Activated T-cell treated with anti-CD3 and anti-CD28 coated beads, Interleukin-2, amount 50 U/mL, for 72 hours (primary cell): ENCODE data around the gene SHC1. TPM values are rescaled to one million over a fixed set of nuclear protein-coding genes. Genes with fewer than 3 reads are reported as not detected.
"Not testable (repeated sequence)": the region's sequence is repeated elsewhere in the genome, so short reads cannot be mapped to it uniquely, and the experiment has no call there.

Source experiments
- ATAC-seq, 2 donors: fragments of 150-1000 bp; cut with Tn5 transposase; replicated peaks in 1 of 2; 2 replicates each; pipeline ENCODE4 v1.10.0; 2021; ENCODE audit warnings: moderate library complexity in 2 of 2, mild to moderate bottlenecking in 1 of 2
- DNase-seq, 2 donors: peaks; one replicate each; pipeline ENCODE4 v3.0.0; 2021 to 2022; ENCODE audit warnings: mixed read lengths in 1 of 2
- H3K27ac Mint-ChIP-seq: one replicate; pipeline ENCODE4 v1.8.0; 2022; ENCODE audit warnings: mild to moderate bottlenecking, moderate library complexity, mixed read lengths
- H3K27me3 Mint-ChIP-seq: one replicate; pipeline ENCODE4 v1.8.0; 2022; ENCODE audit warnings: low read depth, mixed read lengths
- H3K36me3 Mint-ChIP-seq, 2 donors: one replicate each; pipeline ENCODE4 v1.8.0; 2022; ENCODE audit warnings: mixed read lengths in 2 of 2, mild to moderate bottlenecking in 1 of 2; ENCODE audit not compliant: insufficient read depth in 2 of 2
- H3K4me1 Mint-ChIP-seq: one replicate; pipeline ENCODE4 v1.8.0; 2022; ENCODE audit warnings: low read depth, mixed read lengths
- H3K4me3 Mint-ChIP-seq, 2 donors: one replicate each; pipeline ENCODE4 v1.8.0; 2022; ENCODE audit warnings: mild to moderate bottlenecking in 2 of 2, mixed read lengths in 2 of 2, moderate library complexity in 2 of 2
- H3K9me3 Mint-ChIP-seq, 2 donors: one replicate each; pipeline ENCODE4 v1.8.0; 2022; ENCODE audit warnings: mixed read lengths in 2 of 2
- total RNA-seq, 2 donors: library from RNA; stranded (reverse); gene quantifications; one replicate each; pipeline ENCODE4 v1.2.3, GENCODE V29; 2022

Gene SHC1
- total RNA-seq, 2 donors from 2014 or later, result 55.8 to 58.6 TPM

DNA sequence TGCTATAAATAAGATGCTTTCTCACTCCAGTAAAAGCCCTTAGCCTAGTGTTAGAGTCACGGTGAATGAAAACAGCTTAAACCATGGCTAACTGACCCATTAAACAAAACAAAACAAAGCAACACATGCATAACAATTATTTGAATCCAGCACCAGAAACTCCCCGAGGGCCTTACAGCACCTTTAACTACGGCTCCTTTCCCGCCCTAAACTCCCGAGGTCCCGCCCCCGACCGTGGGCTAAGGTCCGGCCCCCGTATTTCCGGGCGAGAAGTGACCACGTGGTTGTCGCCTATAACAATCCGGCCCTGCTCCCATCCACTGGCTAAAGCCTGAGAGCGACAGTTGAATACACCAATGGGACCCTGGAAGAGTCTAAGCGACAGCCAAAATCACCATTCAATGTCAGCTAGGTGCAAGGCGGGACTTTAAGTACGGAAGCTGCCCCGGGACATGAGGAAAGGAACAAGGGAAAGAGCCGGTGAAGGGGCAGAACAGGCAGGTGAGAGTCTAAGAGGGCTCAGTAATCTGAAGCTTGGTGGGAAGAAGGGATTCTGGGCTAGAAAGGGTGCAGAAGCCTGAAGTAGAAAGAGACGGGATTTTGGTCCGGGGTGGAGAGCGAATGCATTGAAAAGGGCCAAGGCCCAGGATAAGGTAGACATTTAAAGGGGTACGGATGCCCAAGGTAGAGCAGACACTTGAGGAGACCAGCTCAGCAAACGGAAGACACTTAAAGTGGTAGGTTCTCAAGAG lies 12.5 kb upstream of the SHC1 start, which contains the start of gene FLAD1:
Gene FLAD1 (plus strand): TSS at position 448 of the 752 bp plus-strand sequence. CDS start 351 bp downstream, outside the sequence.
- Mint-ChIP-seq H3K4me3 (no peak within 1 kb of the TSS), H3K27me3 (no peaks in the 10 kb centered on the region), H3K27ac (peak within 1 kb of the TSS; percentile 88), H3K9me3 (no peaks in the 10 kb centered on the region), H3K4me1 (peaks cover 14% of the 10 kb centered on the region), H3K36me3 (peaks cover 4 to 9% of the 10 kb centered on the region in 2 donors)
- peak; percentile 96 to 98 for DNase-seq
- peak; percentile 99 to 100 for ATAC-seq

DNA sequence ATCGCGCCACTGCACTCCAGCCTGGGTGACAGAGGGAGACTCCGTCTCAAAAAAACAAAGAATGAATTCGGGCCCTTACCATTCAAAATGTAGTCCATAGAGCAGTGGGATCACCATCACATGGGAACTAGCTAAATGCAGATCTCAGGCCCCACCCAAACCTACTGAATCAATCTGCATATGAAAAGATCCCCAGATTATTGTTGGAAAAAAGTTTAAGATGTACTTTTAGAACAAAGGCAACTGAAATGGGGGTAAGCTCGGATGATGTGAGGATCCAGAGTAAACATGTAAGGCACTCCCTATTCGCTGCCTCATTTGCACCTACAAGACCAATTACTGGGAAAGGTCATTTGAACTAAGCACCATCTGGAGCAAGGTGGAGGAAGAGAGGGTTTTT lies 11.8 kb upstream of the SHC1 start:
- Mint-ChIP-seq H3K4me3 (no peak overlapping the region), H3K4me1 (peaks cover 10% of the 10 kb centered on the region), H3K36me3 (peaks cover 6 to 9% of the 10 kb centered on the region in 2 donors), H3K9me3 (no peaks in the 10 kb centered on the region), H3K27me3 (no peaks in the 10 kb centered on the region), H3K27ac (no peak overlapping the region)
- ATAC-seq (no peak), DNase-seq (no peak)

DNA sequence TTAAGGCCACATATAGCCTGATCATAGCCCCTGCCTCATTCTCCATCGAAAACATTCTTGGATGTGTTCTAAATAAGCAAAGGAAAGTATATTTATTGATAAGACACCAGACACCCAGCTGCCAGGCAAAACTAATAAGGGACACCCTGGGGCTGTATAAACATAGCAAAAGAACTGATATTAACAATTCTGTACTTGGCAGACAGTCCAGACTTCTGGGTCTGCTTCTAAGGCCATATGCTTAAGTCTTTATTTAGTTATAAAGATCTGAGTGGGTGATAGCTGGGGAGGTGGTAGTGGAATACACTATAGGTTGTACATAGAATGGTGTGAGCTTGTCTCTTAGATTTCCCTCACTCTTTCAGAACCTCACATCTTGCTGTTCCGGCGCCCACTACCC lies 7.8 kb upstream of the SHC1 start:
- Mint-ChIP-seq H3K27ac (no peak overlapping the region), H3K27me3 (no peaks in the 10 kb centered on the region), H3K9me3 (no peaks in the 10 kb centered on the region), H3K4me1 (no peaks in the 10 kb centered on the region), H3K4me3 (no peak overlapping the region), H3K36me3 (peaks cover 6 to 9% of the 10 kb centered on the region in 2 donors)
- DNase-seq, result no peak
- no peak for ATAC-seq

DNA sequence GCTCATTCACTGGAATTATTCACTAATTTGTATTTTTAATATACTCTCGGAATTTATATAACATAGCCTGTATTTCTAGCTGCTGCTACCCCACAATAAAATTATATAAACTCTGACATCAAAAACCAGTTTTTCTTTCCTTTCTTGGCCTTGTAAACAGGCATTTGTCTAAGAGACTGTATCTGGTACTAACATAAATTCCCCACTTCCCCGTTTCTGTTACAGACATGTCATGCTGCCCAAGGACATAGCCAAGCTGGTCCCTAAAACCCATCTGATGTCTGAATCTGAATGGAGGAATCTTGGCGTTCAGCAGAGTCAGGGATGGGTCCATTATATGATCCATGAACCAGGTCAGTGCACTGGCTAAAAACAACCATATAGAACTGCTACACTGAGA lies 7.2 kb upstream of the SHC1 start:
- Mint-ChIP-seq H3K27ac (peak overlapping the region; percentile 55), H3K4me3 (peak overlapping the region in 1 of 2 donors; percentile 37)
- H3K36me3 Mint-ChIP-seq, H3K27me3 Mint-ChIP-seq, H3K9me3 Mint-ChIP-seq, DNase-seq, ATAC-seq, H3K4me1 Mint-ChIP-seq: not testable (repeated sequence)

DNA sequence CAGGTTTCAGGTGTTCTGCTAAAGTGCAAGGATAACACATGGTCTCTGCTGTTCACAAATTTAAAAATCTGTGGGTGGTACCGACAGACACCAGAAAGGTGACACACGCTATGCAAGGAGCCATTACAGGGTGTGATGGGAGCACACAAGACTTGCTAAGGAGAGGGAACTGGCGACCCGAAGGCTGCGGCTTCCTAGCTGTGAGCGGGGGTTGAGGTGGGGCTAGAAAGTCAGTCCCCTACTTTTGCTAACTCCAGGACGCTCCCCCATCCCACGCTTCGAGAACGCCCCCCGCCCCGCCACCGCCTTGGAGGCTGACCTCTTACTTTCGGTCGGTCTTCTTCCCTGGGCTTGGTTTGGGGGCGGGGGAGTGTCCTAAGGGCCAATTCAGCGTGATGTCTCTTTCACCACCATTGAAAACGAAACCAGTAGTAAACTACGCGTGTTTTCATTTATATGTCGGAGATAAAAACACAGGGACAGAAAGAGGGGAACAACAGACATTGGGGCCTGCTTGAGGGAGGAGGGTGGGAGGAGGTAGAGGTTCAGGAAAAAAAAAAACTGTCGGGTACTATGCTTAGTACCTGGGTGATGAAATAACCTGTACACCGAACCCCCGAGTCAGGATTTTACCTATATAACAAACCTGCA lies 5.0 kb upstream of the SHC1 start:
- Mint-ChIP-seq H3K4me3 (no peak overlapping the region), H3K4me1 (peaks cover 27% of the 10 kb centered on the region), H3K27me3 (no peaks in the 10 kb centered on the region), H3K9me3 (no peaks in the 10 kb centered on the region), H3K36me3 (peaks cover 7 to 8% of the 10 kb centered on the region in 2 donors), H3K27ac (no peak overlapping the region)
- ATAC-seq (peak in 1 of 2 donors; percentile 8), DNase-seq (peak; percentile 65 to 70)

DNA sequence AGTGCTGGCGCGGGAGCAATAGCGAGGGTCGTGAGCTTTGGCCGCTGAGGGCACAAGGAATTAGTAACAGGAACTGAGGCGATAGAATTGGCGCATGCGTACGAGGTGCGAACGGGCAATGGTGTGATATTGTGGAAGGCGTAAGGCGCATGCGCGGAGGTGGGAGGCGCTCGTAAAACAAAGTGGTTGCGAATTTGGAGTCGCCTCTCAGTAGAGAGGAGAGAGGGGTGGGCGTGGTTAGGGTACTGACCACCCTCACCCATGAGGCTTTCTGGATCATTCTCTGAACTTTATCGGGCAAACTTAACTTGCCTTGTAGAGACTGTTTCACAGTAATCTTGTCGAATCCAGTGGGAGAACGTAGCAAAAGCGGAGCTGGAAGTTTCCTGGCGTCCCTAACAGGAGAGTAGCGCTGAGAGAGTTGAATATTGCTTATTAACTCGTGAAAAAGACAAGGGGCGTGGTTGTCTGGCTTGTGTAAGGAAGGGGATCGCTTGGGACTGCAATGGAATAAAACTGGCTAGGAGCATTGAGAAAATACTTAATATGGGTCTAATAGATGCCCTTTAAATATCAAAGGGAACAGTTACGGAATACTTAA lies 4.4 kb upstream of the SHC1 start:
- DNase-seq (peak; percentile 94 to 95), ATAC-seq (peak; percentile 64 to 65)
- no peaks in the 10 kb centered on the region for H3K27me3 Mint-ChIP-seq
- peaks cover 7 to 8% of the 10 kb centered on the region in 2 donors for H3K36me3 Mint-ChIP-seq
- no peak overlapping the region for H3K4me3 Mint-ChIP-seq
- H3K9me3 Mint-ChIP-seq, result no peaks in the 10 kb centered on the region
- H3K27ac Mint-ChIP-seq, result no peak overlapping the region
- peaks cover 28% of the 10 kb centered on the region for H3K4me1 Mint-ChIP-seq

DNA sequence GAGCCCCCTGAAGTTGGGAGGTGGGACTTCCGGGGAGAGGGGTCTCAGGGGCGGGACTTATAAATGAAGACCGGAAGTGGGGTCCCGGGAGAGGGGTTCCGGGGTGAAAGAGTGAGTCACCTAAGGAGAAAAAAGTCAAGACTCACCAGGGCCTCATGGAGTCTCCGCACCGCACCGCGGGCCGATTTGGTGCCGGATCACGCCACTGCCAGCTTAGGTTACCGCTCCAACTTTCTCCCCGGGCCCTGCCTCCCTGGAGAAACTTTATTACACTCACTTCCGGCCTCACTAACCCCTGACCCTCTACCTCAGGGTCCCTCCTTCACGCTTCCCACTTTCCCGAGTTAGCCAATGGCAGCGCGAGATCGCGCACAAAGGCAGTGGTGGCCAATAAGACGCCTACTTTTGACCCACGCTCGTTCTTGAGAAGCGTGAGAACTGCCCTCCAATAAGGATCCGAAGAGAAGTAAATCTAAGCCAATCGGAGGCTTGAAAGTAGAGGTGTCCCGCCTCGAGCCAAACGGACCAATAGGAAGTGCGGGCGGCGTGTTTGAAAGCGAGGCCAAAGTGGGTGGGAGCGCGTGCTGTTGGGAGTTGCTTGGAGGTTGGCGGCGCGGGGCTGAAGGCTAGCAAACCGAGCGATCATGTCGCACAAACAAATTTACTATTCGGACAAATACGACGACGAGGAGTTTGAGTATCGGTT lies 3.7 kb upstream of the SHC1 start, which contains the start of gene CKS1B:
Gene CKS1B (plus strand): TSS at position 580 of the 706 bp plus-strand sequence. CDS start 65 bp downstream, at position 645.
- H3K9me3 Mint-ChIP-seq, result no peaks in the 10 kb centered on the region
- no peak within 1 kb of the TSS for H3K4me3 Mint-ChIP-seq
- H3K27me3 Mint-ChIP-seq, result no peaks in the 10 kb centered on the region
- ATAC-seq (peak; percentile 84 to 87), DNase-seq (peak; percentile 92 to 96)
- H3K4me1 Mint-ChIP-seq, result peaks cover 33% of the 10 kb centered on the region
- peaks cover 3 to 4% of the 10 kb centered on the region in 2 donors for H3K36me3 Mint-ChIP-seq
- no peak within 1 kb of the TSS for H3K27ac Mint-ChIP-seq

DNA sequence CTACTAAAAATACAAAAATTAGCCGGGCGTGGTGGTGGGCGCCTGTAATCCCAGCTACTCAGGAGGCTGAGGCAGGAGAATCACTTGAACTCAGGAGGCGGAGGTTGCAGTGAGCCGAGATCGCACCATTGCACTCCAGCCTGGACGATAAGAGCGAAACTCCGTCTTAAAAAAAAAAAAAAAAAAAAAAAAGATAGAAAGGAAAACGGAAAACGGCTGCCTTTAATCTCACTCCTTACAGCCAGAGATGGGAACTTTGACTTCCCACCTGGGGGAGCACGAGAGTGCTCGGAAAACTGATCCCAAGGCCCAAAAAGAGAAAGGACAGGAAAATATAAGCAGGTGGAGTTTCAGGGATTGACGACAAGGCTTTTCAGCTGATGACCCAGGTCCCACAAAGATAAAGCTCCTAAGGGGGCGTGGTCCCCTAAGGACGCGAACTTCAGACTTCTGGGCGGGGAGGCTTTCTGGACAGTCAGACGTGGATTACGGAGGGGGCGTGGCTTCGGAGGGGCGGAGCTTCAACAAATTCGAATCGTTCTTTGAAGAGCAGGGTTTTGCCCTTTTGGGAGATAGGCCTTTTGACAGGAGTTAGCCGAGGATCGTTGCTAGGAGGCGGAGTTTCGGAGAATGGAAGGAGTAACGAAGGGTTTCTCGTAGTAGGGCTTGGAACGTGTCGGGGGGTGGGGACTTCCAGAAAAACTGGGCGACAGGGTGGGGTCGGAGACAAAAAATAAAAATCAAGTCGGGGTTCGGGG lies 3.0 kb upstream of the SHC1 start:
- H3K27me3 Mint-ChIP-seq, result no peaks in the 10 kb centered on the region
- H3K36me3 Mint-ChIP-seq, result peaks cover 0 to 4% of the 10 kb centered on the region in 2 donors
- H3K4me1 Mint-ChIP-seq, result peaks cover 41% of the 10 kb centered on the region
- no peaks in the 10 kb centered on the region for H3K9me3 Mint-ChIP-seq
- DNase-seq (peak; percentile 95 to 97), ATAC-seq (peak; percentile 26 to 30)
- H3K27ac Mint-ChIP-seq, result no peak overlapping the region
- no peak overlapping the region for H3K4me3 Mint-ChIP-seq

DNA sequence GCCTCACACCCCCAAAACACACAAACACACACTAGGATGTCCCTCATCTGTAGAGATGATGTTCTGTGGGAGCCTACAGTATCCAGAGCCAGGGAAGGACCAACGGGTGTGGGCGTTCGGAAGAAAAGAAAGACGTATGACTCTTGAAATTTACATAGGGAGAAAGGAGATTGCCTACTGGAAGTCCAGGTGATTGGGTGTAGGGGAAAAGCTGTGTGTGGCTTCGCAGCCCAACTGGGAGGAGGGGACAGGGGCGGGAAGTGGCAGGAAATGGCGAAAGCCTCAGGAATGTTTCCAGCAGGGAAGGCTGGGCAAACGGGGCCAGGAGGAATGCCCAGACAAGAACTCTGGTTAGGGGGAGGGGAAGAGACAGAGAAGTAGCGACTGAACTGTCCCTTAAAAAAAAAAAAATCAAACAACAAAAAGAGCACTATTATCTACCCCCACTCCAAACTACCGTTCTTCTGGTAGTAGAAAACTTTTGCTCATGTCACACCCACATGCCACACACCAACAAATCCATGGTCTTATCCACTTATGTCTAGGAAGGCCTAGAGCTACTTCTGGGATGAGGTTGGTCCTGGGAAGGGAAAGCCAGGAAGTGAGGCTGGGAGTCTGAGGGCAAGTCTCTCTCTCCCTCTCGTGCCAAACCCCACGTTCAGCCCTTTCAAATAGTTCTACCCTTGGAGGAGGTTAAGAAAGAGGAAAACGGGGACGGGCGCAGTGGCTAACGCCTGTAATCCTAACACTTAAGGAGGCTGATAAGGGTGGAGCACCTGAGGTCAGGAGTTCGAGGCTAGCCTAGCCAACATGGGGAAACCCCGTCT lies 2.2 kb upstream of the SHC1 start:
- Mint-ChIP-seq H3K36me3 (peaks cover 4% of the 10 kb centered on the region in 2 donors), H3K9me3 (no peaks in the 10 kb centered on the region), H3K4me1 (peaks cover 44% of the 10 kb centered on the region), H3K27ac (peak overlapping the region; percentile 51), H3K4me3 (no peak overlapping the region), H3K27me3 (no peaks in the 10 kb centered on the region)
- ATAC-seq (no peak), DNase-seq (no peak)

DNA sequence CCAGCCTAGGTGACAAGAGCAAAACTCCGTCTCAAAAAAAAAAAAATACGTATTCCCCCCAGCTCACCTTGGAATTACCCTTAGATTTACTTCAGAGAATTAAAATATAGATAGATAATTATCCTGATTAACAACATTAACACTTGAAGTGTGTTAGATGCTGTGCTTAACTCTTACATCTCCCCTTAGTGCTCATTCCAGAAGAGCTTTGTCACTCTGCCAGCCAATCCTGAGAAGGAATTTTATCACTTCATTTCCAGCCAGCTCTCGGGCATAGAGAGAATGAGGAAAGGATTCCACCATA lies 1.6 kb upstream of the SHC1 start:
- Mint-ChIP-seq H3K36me3 (peaks cover 4% of the 10 kb centered on the region in 2 donors), H3K4me3 (no peak overlapping the region), H3K4me1 (peaks cover 44% of the 10 kb centered on the region), H3K27me3 (no peaks in the 10 kb centered on the region), H3K9me3 (no peaks in the 10 kb centered on the region), H3K27ac (peak overlapping the region; percentile 17)
- no peak for ATAC-seq
- DNase-seq, result no peak

DNA sequence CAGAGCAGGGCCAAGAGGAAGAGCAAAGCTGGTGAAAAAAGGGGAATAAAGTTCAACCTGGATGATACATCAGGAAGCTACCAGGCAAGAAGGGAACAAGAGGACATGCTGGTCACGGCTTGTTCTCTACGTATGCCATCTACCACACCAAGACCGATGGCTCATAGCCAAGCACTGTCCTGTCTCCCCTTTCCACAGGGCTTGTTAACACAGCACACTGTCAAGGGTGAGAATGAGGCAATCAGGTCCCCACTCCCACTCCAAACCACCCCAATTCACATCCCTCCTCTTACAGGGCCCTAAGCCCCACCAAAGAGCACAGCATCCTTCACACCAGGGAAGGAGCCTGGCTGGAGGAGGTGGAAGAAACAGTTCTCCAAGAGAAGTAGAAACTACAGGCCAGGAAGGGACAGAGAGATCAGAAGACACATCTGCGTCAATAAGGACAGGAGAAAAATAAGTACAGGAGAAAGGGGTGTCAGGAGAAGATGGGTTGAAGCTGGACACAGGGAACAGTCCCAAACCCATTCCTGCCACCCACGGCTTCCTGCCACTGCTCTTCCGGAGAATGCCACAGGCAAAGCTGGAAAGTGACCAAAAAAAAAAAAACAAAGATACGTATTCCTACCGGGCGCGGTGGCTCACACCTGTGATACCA lies 923 bp upstream of the SHC1 start:
- Mint-ChIP-seq H3K27me3 (no peaks in the 10 kb centered on the region), H3K36me3 (peaks cover 4% of the 10 kb centered on the region in 2 donors), H3K4me3 (peak overlapping the region; percentile 48 to 65), H3K4me1 (peaks cover 44% of the 10 kb centered on the region), H3K27ac (peak overlapping the region; percentile 78), H3K9me3 (no peaks in the 10 kb centered on the region)
- DNase-seq (no peak), ATAC-seq (no peak)
